Stimulated activated CD4-positive, alpha-beta T cell treated with anti-CD3 and anti-CD28 coated beads, Interleukin-1b, Interleukin-23, amount 100 ng/mL, for 1 hour (primary cell): Measurements from ENCODE around the gene PNMA6E.

Source experiments
- DNase-seq, 2 donors: peaks; one replicate each; pipeline ENCODE4 v3.0.0-alpha.2; 2020; ENCODE audit warnings: low read depth in 2 of 2

The PNMA6E gene

GRCh38 chrX:153401133-153401764 lies at the start of gene PNMA6E:
Gene PNMA6E (minus strand): TSS chrX:153401350. CDS start chrX:153398849, 2,501 bp downstream.
- DNase-seq = no peak

- no peak for DNase-seq
Measured at GRCh38 chrX:153450949-153451277, 49.8 kb upstream of the PNMA6E start.

GRCh38 chrX:153450114-153450948 lies 49.2 kb upstream of the PNMA6E start:
- DNase-seq = no peak

- no peak for DNase-seq
Measured at GRCh38 chrX:153449368-153450113, 48.4 kb upstream of the PNMA6E start.

GRCh38 chrX:153448556-153449367 lies 47.6 kb upstream of the PNMA6E start:
- no peak for DNase-seq

GRCh38 chrX:153447581-153447960 lies 46.4 kb upstream of the PNMA6E start:
- DNase-seq = no peak

GRCh38 chrX:153446950-153447580 lies 45.9 kb upstream of the PNMA6E start:
- DNase-seq = no peak

- DNase-seq = no peak
Measured at GRCh38 chrX:153446636-153446936, 45.4 kb upstream of the PNMA6E start.

GRCh38 chrX:153445856-153446635 lies 44.9 kb upstream of the PNMA6E start, which contains the start of gene TREX2:
Gene TREX2 (minus strand): TSS chrX:153446056. CDS start chrX:153445430, 626 bp downstream.
- DNase-seq = no peak

GRCh38 chrX:153445106-153445855 lies 44.1 kb upstream of the PNMA6E start:
- no peak for DNase-seq

GRCh38 chrX:153444333-153445011 lies 43.3 kb upstream of the PNMA6E start:
- DNase-seq = no peak

GRCh38 chrX:153443476-153444332 lies 42.6 kb upstream of the PNMA6E start:
- DNase-seq = no peak

GRCh38 chrX:153442463-153442862 lies 41.3 kb upstream of the PNMA6E start:
- no peak for DNase-seq

GRCh38 chrX:153441981-153442380 lies 40.8 kb upstream of the PNMA6E start:
- no peak for DNase-seq

- DNase-seq = no peak
Measured at GRCh38 chrX:153441296-153441695, 40.1 kb upstream of the PNMA6E start.

GRCh38 chrX:153440556-153441135 lies 39.5 kb upstream of the PNMA6E start:
- DNase-seq = no peak

- DNase-seq = no peak
Measured at GRCh38 chrX:153439977-153440376, 38.8 kb upstream of the PNMA6E start.

GRCh38 chrX:153438532-153438931 lies 37.4 kb upstream of the PNMA6E start:
- DNase-seq = no peak
